Myocyte (in vitro differentiated cells): ENCODE data around the gene NPEPL1. TPM values are rescaled to one million over a fixed set of nuclear protein-coding genes. Genes with fewer than 3 reads are reported as not detected.
"Not testable (repeated sequence)": the region's sequence is repeated elsewhere in the genome, so short reads cannot be mapped to it uniquely, and the experiment has no call there.

Source experiments
- DNase-seq: peaks from one replicate; pipeline ENCODE4 v3.0.0-alpha.2; 2012; ENCODE audit warnings: low read depth
- total RNA-seq: library from RNA; depleted of rRNA; stranded (reverse); fragments of >200 nt; gene quantifications from 2 replicates; pipeline ENCODE4 v1.2.3, GENCODE V29; 2014

NPEPL1 gene
- total RNA-seq, 1 donor from 2014 or later = 26.1 TPM

- DNase-seq = no peak
These were observed 48.0 kb downstream of the NPEPL1 start for GRCh38 chr20:58740356-58741308.

GRCh38 chr20:58741384-58741783 is 48.8 kb downstream of the NPEPL1 start:
- DNase-seq = no peak

- DNase-seq = no peak
These were observed 50.3 kb downstream of the NPEPL1 start for GRCh38 chr20:58742668-58743566.

- no peak for DNase-seq
These were observed 51.4 kb downstream of the NPEPL1 start for GRCh38 chr20:58743929-58744534.

GRCh38 chr20:58744836-58745235 is 52.2 kb downstream of the NPEPL1 start:
- DNase-seq = no peak

- no peak for DNase-seq
These were observed 52.8 kb downstream of the NPEPL1 start for GRCh38 chr20:58745391-58745790.

- DNase-seq = peak; percentile 61
These were observed 54.0 kb downstream of the NPEPL1 start for GRCh38 chr20:58746620-58747019.

GRCh38 chr20:58747211-58747610 is 54.6 kb downstream of the NPEPL1 start:
- DNase-seq = no peak

GRCh38 chr20:58748618-58749017 is 56.0 kb downstream of the NPEPL1 start:
- DNase-seq = no peak

GRCh38 chr20:58749098-58749769 is 56.6 kb downstream of the NPEPL1 start:
- DNase-seq = no peak

- DNase-seq = no peak
These were observed 57.4 kb downstream of the NPEPL1 start for GRCh38 chr20:58749979-58750378.

- DNase-seq = not testable (repeated sequence)
These were observed 58.1 kb downstream of the NPEPL1 start for GRCh38 chr20:58750706-58751105.

- no peak for DNase-seq
These were observed 59.4 kb downstream of the NPEPL1 start for GRCh38 chr20:58751979-58752378.

GRCh38 chr20:58752565-58752964 is 60.0 kb downstream of the NPEPL1 start:
- no peak for DNase-seq

- DNase-seq = no peak
These were observed 60.8 kb downstream of the NPEPL1 start for GRCh38 chr20:58753267-58753921.

GRCh38 chr20:58753922-58754551 is 61.4 kb downstream of the NPEPL1 start:
- DNase-seq = no peak

GRCh38 chr20:58754584-58754983 is 62.0 kb downstream of the NPEPL1 start:
- DNase-seq = no peak

GRCh38 chr20:58755062-58755697 is 62.6 kb downstream of the NPEPL1 start:
- DNase-seq = no peak

GRCh38 chr20:58755766-58756449 is 63.3 kb downstream of the NPEPL1 start:
- DNase-seq = no peak
